Left colon (tissue), 2 donors: ENCODE data around the gene POR. TPM values are rescaled to one million over a fixed set of nuclear protein-coding genes. Genes with fewer than 3 reads are reported as not detected.
"Not testable (repeated sequence)": the region's sequence is repeated elsewhere in the genome, so short reads cannot be mapped to it uniquely, and the experiment has no call there.

Experiments
- ATAC-seq: fragments of 200-7000 bp; cut with Tn5 transposase; one replicate; pipeline ENCODE4 v1.9.1; 2020; ENCODE audit warnings: mild to moderate bottlenecking, moderate library complexity
- DNase-seq, 2 donors: peaks; one replicate each; pipeline ENCODE4 v3.0.0-alpha.2; 2020
- intact Hi-C, 2 donors: fragments of 100-400 bp; cut with DNase I in 1 of 2; cut with micrococcal nuclease in 1 of 2; formaldehyde crosslinking; loops; one replicate each; pipeline versions ENCODE4 v1.11.2 to v1.14.0; 2022; cut with DNase I, micrococcal nuclease
- long read RNA-seq: library from polyadenylated mRNA; unstranded; transcript quantifications from one replicate; pipeline ENCODE4 v2.0.0, GENCODE V29; 2021
- total RNA-seq, 2 donors: library from RNA; stranded (reverse); fragmentation: NEBNext Ultra II Directional; extraction: Animal tissue kit (Norgen Biotek cat#: 25700); gene quantifications; one replicate each; pipeline ENCODE4 v1.2.1, GENCODE V29; 2021
- donor health status: DM: no; HTN: no; CAD: no.
- donor health status: DM: yes; HTN: yes; CAD: no.

Gene POR
- 100 to 1,000 TPM; 131 to 150 TPM for total RNA-seq
- long read RNA-seq, transcript POR-222 (4 exons, 1,028 nt): minor isoform, 10 of 229 reads
- long read RNA-seq, transcript POR-218 (16 exons, 2,522 nt): major isoform, 77 of 229 reads
- long read RNA-seq, partial matches to known transcripts: 131 of 229 reads
- long read RNA-seq, other reads (novel, unspliced or antisense): 9 of 229 reads

DNA sequence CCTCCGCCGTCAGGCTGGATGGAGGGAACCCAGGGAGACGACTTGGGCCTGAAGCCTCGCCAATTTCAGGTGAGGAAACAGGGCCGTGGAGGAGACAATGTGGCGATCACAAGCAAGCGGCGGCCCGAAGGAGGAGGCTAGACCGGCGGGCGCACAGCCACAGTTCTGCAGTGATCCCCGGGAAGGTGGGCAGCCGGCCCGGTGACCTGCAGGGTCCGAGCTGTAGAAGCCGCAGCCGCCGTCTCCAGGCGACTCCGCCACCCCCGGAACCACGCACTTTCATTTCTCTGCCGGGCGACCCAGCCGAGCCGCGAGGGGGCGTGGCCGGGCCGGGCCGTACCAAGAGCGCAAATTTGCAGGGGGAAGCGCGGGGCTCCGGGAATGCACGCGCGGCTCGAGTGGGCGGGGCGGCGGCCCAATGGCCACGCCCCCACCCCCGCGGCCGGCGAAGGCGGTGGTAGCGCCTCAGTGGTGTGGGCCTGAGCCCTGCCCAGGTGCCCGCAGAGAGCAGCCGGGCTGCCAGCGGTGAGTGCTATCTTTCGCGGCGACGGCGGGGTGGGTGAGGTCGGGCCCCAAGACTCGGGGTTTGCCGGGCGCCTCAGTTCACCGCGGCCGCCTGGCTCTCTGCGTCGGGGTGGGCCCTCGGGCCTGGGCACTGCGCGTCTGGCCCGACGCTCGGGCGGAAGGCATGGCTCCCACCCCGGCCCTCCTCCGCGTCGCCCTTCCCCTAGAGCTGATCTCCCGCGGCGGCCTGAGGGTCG is at the start of gene POR:
TSS of gene POR (plus strand) at position 501 of the 761 bp plus-strand sequence. CDS start 38,847 bp downstream, outside the sequence.
- peak; percentile 99 for ATAC-seq
- peak; percentile 91 to 95 for DNase-seq
- intact Hi-C loops: no loop called here

DNA sequence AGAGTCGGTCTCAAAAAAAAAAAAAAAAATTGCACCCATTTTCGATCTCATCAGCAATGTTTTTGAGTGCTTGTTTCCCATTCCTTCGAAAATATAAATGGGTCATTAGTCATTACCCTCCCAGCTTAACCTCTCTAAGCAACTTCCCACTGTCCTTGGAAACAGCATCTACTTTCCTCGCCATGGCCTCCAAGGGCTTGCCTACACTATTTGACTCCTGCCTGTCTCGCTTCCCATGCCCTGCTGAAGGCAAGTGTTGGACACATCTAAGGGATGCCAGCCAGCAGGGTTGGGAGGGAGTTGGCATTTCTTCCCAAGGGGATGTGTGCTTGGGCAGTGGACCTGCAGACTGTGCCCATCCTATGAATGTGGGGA is 48.9 kb upstream of the POR start:
- no peak for DNase-seq
- peak; percentile 30 for ATAC-seq
- intact Hi-C loops: loop anchor here (5.0 to 10.0 kb wide), 2 partner anchors 156 to 159 kb away; no protein-coding TSS in a partner anchor

GRCh38 chr7:75866489-75867389 is 48.2 kb upstream of the POR start:
- ATAC-seq (peak; percentile 97), DNase-seq (peak; percentile 56)
- intact Hi-C loops: loop anchor here (5.0 to 10.0 kb wide), 2 partner anchors 156 to 158 kb away; no protein-coding TSS in a partner anchor

DNA sequence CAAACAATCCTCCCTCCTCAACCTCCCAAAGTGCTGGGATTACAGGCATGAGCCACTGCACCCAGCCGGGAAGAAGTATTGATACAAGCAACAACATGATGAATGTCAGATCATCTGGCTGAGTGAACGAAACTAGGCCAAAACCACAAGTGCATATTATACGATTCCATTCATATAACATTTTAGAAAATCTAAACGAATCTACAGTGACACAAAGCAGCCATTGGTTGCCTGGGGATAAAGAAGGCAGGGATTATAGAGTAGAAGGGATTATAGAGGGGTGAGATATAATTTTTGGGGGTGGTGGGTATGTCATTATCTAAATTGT is 47.6 kb upstream of the POR start:
- ATAC-seq (no peak), DNase-seq (no peak)
- intact Hi-C loops: loop anchor here (5.0 to 10.0 kb wide), 2 partner anchors 155 to 157 kb away; no protein-coding TSS in a partner anchor

- DNase-seq: no peak
- ATAC-seq: no peak
- intact Hi-C loops: loop anchor here (5.0 to 10.0 kb wide), 2 partner anchors 154 to 157 kb away; no protein-coding TSS in a partner anchor
These were observed 46.8 kb upstream of the POR start for GRCh38 chr7:75868153-75868552.

DNA sequence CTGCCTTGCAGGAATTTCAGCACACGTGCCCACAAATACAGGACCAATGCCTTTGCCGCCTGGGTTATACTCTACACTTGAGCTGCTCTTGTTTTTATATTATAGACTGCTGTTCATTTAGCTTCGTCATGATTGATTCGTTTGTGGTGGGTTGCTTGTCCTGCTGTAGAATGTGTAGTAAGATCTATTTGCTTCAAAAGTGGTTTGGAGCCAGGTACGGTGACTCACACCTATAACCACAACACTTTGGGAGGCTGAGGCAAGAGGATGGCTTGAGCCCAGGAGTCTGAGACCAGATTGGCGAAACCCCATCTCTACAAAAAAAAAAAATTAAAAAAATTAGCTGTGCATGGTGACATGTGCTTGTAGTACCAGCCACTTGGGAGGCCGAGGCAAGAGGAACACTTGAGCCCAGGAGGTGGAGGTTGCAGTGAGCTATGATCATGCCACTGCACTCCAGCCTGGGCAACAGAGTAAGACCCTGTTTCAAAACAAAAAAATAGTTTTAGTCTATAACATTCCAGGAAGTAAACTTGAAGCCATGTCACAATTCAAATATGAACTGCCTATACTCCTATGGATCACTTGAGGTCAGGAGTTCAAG is 45.1 kb upstream of the POR start:
- no peak for ATAC-seq
- no peak for DNase-seq
- intact Hi-C loops: loop anchor here (5.0 to 10.0 kb wide), 2 partner anchors 152 to 155 kb away; no protein-coding TSS in a partner anchor

DNA sequence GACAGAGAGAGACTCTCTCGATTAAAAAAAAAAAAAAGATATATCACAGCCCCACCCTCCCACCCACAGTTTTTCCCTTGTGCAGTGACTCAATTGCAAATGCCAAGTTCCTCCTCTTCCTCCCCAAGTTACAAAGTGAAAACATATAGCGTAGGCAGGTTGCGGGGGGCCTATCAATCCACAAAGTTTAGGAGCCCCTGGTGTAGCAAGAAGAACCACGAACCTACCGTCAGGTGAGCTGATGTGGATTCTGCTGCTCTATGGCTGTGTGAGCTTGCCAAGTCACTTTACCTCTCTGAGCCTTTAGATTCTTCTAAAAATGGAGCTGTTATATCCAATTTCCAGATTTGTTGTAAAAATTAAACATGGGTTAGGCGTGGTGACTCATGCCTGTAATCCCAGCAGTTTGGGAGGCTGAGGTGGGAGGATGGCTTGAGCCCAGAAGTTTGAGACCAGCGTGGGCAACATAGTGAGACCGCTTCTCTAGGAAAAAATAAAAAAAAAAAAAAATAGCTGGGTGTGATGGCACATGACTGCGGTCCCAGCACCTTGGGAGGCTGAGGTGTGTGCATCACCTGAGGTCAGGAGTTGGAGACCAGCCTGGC is 44.3 kb upstream of the POR start:
- intact Hi-C loops: no loop called here
- no peak for DNase-seq
- ATAC-seq: no peak

GRCh38 chr7:75872073-75872782 is 42.7 kb upstream of the POR start:
- DNase-seq (no peak), ATAC-seq (no peak)
- intact Hi-C loops: no loop called here

DNA sequence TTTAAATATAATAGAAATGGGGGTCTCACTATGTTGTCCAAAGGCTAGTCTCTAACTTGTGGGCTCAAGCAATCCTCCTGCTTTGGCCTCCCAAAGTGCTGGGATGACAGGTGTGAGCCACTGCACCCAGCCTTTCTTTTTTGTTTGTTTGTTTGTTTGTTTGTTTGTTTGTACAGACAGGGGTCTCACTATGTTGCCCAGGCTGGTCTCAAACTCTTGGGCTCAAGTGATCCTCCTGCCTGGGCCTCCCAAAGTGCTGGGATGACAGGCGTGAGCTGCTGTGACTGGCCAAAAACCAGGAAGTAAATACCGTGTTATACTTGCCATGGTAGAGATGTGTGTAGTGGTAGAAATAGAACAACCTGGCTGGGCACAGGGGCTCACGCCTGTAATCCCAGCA is 40.8 kb upstream of the POR start:
- DNase-seq: not testable (repeated sequence)

DNA sequence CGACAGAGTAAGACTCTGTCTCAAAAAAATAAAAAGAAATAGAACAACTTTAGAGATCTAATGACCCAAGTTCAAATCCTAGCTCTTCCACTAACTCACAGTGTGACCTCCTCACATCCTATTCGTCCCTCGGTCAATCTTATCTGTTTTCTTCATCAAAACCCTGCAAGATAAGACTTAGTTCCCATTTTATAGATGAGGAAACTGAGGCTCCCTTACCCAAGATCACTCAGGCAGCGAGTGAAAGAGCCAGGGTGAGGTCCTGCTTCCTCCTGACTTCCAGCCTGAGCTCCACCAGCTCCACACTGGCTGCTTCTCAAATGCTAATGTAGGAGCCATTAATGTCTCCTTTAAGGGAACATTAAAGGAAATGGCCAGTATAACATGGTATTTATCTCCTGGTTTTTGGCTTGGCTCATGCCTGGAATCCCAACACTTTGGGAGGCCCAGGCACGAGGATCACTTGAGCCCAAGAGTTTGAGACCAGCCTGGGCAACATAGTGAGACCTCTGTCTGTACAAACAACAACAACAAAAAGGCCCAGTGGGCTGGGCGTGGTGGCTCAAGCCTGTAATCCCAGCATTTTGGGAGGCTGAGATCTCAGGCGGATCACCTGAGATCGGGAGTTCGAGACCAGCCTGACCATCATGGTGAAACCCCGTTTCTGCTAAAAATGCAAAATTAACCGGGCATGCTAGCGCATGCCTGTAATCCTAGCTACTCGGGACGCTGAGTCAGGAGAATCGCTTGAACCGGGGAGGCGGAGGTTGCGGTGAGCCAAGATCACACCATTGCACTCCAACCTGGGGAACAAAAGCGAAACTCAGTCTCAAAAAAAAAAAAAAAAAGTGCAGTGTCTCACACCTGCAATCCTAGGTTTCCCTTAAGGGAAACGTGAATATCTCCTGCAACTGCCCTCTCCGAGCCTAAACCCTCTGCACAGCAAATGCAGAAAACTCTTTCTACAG is 39.6 kb upstream of the POR start:
- intact Hi-C loops: no loop called here
- DNase-seq: no peak
- no peak for ATAC-seq

More for the DNA sequence above, 40.8 kb upstream of the POR start:
- intact Hi-C loops, ATAC-seq: not testable (repeated sequence)

GRCh38 chr7:75876126-75876881 is 38.7 kb upstream of the POR start:
- ATAC-seq: no peak
- DNase-seq: no peak
- intact Hi-C loops: no loop called here

GRCh38 chr7:75878312-75878768 is 36.6 kb upstream of the POR start:
- ATAC-seq: no peak
- no peak for DNase-seq
- intact Hi-C loops: no loop called here

DNA sequence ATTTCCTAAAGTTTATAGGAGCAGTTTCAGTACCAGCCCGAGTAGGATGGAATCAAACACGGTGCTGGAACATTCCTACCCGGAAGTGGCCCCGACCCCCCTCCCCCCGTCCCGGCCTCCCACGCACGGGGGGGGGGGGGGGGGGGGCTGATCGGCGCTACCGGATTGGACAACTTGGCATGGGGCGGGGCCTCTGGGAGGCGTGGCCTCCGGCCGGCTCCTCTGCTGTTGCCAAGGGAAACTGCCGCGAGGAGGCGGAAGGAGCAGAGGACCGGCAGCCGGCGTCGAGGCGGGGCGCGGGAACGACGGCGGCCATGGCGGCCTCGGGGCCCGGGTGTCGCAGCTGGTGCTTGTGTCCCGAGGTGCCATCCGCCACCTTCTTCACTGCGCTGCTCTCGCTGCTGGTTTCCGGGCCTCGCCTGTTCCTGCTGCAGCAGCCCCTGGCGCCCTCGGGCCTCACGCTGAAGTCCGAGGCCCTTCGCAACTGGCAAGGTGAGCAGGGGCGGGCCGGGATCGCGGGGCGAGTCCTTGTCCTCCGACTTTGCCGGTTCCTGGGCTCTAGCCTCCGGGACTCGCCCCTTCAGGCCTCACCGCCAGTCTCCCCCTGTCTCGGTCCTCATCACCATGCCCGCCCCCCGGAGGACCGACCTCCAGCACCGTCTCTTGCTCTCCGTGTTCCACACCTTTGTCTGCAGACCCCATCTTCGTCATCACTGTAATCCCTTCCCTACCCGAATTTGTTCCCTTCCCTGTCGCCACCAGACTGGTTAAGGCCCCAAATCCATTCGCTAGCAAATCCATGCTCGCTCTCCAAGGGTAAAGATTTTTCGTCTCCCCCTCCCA is 36.0 kb upstream of the POR start, which contains the start of gene RHBDD2:
TSS of gene RHBDD2 (plus strand) at position 266 of the 843 bp plus-strand sequence. CDS start at position 315, 49 bp downstream.
- DNase-seq (peak; percentile 95 to 98), ATAC-seq (peak; percentile 99)
- intact Hi-C loops: no loop called here

GRCh38 chr7:75879771-75880184 is 35.2 kb upstream of the POR start:
- no peak for ATAC-seq
- intact Hi-C loops: no loop called here
- DNase-seq: no peak

DNA sequence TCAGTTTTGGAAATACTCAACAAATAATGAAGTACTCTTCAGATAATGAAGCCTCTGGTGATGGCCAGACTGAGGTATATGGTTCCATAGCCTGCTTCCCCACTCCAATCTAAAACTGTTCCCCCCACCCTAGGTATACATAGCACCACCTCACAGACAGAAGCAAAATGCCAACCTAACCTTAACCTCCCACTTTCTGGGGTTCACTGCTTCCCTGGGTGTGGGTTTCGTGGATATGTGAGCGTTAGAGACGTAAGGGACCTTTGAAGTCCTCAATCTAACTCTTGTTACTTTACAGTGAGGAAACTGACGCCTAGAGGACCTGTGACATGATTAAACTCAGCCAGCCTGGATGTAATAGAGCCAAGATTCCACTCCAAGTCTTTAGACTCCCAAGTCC is 34.7 kb upstream of the POR start:
- DNase-seq (no peak), ATAC-seq (no peak)
- intact Hi-C loops: no loop called here
